Upper lobe of left lung (tissue), 4 donors: ENCODE results near the gene CFAP299.

Experiments
- CTCF ChIP-seq, 6 experiments: fragments of 450-650 bp in 4 of 6; fragments of 200-600 bp in 2 of 6; sonication (generic) in 2 of 6; IDR thresholded peaks; one replicate each; pipeline ENCODE4 v1.5.1; 2016 to 2019; ENCODE audit warnings: antibody characterized with exemption in 6 of 6
- EP300 ChIP-seq, 4 donors: sonication (generic); formaldehyde crosslinking; IDR thresholded peaks; one replicate each; pipeline ENCODE4 v1.5.1; 2017; ENCODE audit warnings: antibody characterized with exemption in 4 of 4, control low read depth in 2 of 4
- POLR2A ChIP-seq, 4 donors: fragments of 450-650 bp; IDR thresholded peaks; one replicate each; pipeline ENCODE4 v1.5.1; 2016 to 2017; ENCODE audit warnings: antibody characterized with exemption in 4 of 4, mild to moderate bottlenecking in 2 of 4
- POLR2AphosphoS5 ChIP-seq, 2 donors: sonication (generic); formaldehyde crosslinking; IDR thresholded peaks; one replicate each; pipeline ENCODE4 v1.5.1; 2017; ENCODE audit warnings: antibody characterized with exemption in 2 of 2

GRCh38 chr4:80459918-80460473 lies 124.5 kb downstream of the CFAP299 start:
- TF ChIP-seq CTCF (IDR thresholded peaks at IDR 0.05) (no peak), POLR2AphosphoS5 (IDR thresholded peaks at IDR 0.05) (no peak), POLR2A (IDR thresholded peaks at IDR 0.05) (no peak), EP300 (IDR thresholded peaks at IDR 0.05) (no peak)
